ENCODE measurements around the gene VPS29. TPM values are rescaled to one million over a fixed set of nuclear protein-coding genes. Genes with fewer than 3 reads are reported as not detected.

The VPS29 gene
- total and polyA plus RNA-seq, 2 of the 8 experiments (the other 6 are each of a cell fraction or from before 2014, with no cell fraction given): 59.0 to 74.6 TPM

DNA sequence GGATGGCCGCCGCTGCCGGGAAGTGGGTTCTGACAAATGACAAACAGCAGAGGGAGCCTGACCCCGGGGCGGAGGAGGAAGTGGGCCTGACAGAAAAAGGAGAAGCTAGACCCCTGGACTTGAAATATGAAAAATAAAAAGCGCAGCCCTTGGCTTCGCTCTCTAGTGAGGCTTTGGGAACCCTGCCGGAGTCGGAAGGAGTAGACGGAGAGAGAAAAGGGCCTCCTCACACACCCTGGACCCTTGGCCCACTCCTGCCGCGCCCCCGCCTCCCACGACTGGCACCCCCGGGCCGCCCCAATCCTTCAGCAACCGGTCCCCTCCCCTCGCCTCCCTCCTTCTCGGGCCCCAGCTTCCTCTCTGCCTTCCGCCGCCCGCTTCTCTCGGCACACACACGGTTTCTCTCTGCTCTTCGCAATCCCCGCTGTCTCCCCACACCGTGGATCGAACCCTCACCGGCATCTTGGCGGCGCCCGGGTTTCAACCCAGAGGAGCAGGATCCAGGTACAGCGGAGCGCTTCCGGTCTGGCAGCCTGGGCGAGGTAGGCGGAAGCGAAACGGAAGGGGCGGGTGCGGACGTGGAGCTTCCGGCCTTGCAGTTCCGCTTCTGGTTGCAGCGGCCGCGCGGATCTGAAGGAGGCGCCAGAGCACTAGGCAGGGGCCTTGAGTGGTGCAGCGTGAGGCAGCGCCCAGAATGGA, 52.0 kb downstream of the VPS29 start, which contains the start of gene ARPC3 (continued):
- TF ChIP-seq, protein P1, sequence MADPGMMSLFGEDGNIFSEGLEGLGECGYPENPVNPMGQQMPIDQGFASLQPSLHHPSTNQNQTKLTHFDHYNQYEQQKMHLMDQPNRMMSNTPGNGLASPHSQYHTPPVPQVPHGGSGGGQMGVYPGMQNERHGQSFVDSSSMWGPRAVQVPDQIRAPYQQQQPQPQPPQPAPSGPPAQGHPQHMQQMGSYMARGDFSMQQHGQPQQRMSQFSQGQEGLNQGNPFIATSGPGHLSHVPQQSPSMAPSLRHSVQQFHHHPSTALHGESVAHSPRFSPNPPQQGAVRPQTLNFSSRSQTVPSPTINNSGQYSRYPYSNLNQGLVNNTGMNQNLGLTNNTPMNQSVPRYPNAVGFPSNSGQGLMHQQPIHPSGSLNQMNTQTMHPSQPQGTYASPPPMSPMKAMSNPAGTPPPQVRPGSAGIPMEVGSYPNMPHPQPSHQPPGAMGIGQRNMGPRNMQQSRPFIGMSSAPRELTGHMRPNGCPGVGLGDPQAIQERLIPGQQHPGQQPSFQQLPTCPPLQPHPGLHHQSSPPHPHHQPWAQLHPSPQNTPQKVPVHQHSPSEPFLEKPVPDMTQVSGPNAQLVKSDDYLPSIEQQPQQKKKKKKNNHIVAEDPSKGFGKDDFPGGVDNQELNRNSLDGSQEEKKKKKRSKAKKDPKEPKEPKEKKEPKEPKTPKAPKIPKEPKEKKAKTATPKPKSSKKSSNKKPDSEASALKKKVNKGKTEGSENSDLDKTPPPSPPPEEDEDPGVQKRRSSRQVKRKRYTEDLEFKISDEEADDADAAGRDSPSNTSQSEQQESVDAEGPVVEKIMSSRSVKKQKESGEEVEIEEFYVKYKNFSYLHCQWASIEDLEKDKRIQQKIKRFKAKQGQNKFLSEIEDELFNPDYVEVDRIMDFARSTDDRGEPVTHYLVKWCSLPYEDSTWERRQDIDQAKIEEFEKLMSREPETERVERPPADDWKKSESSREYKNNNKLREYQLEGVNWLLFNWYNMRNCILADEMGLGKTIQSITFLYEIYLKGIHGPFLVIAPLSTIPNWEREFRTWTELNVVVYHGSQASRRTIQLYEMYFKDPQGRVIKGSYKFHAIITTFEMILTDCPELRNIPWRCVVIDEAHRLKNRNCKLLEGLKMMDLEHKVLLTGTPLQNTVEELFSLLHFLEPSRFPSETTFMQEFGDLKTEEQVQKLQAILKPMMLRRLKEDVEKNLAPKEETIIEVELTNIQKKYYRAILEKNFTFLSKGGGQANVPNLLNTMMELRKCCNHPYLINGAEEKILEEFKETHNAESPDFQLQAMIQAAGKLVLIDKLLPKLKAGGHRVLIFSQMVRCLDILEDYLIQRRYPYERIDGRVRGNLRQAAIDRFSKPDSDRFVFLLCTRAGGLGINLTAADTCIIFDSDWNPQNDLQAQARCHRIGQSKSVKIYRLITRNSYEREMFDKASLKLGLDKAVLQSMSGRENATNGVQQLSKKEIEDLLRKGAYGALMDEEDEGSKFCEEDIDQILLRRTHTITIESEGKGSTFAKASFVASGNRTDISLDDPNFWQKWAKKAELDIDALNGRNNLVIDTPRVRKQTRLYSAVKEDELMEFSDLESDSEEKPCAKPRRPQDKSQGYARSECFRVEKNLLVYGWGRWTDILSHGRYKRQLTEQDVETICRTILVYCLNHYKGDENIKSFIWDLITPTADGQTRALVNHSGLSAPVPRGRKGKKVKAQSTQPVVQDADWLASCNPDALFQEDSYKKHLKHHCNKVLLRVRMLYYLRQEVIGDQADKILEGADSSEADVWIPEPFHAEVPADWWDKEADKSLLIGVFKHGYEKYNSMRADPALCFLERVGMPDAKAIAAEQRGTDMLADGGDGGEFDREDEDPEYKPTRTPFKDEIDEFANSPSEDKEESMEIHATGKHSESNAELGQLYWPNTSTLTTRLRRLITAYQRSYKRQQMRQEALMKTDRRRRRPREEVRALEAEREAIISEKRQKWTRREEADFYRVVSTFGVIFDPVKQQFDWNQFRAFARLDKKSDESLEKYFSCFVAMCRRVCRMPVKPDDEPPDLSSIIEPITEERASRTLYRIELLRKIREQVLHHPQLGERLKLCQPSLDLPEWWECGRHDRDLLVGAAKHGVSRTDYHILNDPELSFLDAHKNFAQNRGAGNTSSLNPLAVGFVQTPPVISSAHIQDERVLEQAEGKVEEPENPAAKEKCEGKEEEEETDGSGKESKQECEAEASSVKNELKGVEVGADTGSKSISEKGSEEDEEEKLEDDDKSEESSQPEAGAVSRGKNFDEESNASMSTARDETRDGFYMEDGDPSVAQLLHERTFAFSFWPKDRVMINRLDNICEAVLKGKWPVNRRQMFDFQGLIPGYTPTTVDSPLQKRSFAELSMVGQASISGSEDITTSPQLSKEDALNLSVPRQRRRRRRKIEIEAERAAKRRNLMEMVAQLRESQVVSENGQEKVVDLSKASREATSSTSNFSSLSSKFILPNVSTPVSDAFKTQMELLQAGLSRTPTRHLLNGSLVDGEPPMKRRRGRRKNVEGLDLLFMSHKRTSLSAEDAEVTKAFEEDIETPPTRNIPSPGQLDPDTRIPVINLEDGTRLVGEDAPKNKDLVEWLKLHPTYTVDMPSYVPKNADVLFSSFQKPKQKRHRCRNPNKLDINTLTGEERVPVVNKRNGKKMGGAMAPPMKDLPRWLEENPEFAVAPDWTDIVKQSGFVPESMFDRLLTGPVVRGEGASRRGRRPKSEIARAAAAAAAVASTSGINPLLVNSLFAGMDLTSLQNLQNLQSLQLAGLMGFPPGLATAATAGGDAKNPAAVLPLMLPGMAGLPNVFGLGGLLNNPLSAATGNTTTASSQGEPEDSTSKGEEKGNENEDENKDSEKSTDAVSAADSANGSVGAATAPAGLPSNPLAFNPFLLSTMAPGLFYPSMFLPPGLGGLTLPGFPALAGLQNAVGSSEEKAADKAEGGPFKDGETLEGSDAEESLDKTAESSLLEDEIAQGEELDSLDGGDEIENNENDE (IDR thresholded peaks at IDR 0.05; ENCODE audit: insufficient replicate concordance, low read length): no peak
- TF ChIP-seq MAFK (IDR thresholded peaks at IDR 0.05; ENCODE audit: low read depth, low read length) (no peak), NANOG (IDR thresholded peaks at IDR 0.05; ENCODE audit: insufficient read depth, low read depth, low read length, poor library complexity, severe bottlenecking) (peak; percentile 23), TAF7 (optimal IDR thresholded peaks at IDR 0.05; ENCODE audit: borderline replicate concordance, low read depth, low read length) (peak; percentile 21), POLR2A (IDR thresholded peaks at IDR 0.05; ENCODE audit: control extremely low read depth in 1 of 2, low read depth in 2 of 2, low read length in 2 of 2) (peak in 1 of 2 experiments; percentile 56; a peak in 1 of 3 replicates), HDAC2 (IDR thresholded peaks at IDR 0.05; ENCODE audit: borderline replicate concordance in 1 of 2, low read depth in 2 of 2, low read length in 2 of 2) (peak in 1 of 2 experiments; percentile 28; a peak in 1 of 4 replicates), EGR1 (IDR thresholded peaks at IDR 0.05; ENCODE audit: borderline replicate concordance, low read depth, low read length) (peak; percentile 98), RNF2 (IDR thresholded peaks at IDR 0.05; ENCODE audit: borderline replicate concordance, low read depth, low read length, missing control alignments, poor library complexity, severe bottlenecking) (no peak), TAF1 (IDR thresholded peaks at IDR 0.05; ENCODE audit: low read depth, low read length) (0 out of 2 replicates have a peak, but pooled peaks have one; percentile 41)
